ENCODE data around the gene DTYMK.
A peak's percentile ranks its signal among the peaks of the same experiment; 100 is the strongest.

DTYMK gene

DNA sequence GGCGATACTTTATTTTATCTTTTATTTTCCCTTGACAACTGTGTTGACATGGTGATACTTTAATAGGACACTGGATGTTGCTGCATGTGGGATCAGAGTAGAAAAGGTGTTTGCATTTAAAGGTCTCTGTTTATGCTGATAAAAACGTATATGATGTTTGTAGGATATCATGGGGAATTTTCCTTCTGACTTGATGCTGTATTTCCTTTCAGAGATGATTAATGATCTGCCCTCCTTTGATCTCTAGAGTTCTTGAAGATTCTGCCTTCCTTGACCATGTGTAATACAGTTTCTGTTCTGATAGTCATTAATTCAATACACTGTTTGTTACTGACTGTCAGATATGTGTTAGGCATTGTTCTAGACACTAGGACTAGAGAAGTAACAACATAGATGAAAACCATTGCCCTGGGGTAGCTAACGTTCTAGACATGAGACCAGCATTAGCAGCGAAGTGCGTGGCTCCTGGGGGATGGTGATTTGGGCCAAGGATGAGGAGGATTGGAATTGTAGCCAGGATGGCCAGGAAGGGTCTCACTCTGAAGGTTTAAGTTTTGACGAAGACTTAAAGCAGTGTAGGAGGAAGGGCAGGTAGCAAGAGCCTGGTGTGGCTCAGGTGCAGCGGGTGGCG lies 46.3 kb downstream of the DTYMK start:
- no peak overlapping the region for H3K4me3 ChIP-seq
- no peak overlapping the region for H3K9ac ChIP-seq
- TF ChIP-seq Cebpa-rat (IDR thresholded peaks at IDR 0.05): no peak

DNA sequence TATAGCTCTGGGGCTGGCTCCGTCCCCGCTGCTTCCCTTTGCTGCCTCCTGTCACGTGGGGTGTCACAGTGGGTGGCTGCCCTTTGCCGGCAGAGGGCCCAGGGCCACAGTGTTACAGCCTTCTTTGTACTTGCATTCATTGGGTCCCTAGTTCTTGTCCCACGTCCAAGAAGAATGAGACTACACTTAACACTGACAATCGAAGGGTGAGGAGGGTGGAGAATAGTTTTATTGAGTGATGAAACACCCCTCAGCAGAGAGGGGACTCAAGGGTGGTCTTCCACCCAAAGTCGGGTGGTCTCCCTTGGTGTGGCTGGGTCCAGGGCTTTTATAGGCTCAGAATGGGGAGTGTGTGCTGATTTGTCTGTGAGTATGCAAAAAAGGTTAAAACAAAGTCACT lies 47.2 kb downstream of the DTYMK start:
- peaks cover 15% of the 10 kb centered on the region for H3K9me3 ChIP-seq
- peaks cover 44% of the 10 kb centered on the region for H3K36me3 ChIP-seq
- H3K4me1 ChIP-seq: peaks cover 44% of the 10 kb centered on the region
- TF ChIP-seq Cebpa-rat (IDR thresholded peaks at IDR 0.05): no peak
- H3K27me3 ChIP-seq: no peaks in the 10 kb centered on the region
- H3K4me2 ChIP-seq: peak overlapping the region; percentile 78
- no peak overlapping the region for H3K27ac ChIP-seq
- H3K4me3 ChIP-seq: peak overlapping the region; percentile 87
- H4K20me1 ChIP-seq: peaks cover 86% of the 10 kb centered on the region
- H3K9ac ChIP-seq: no peak overlapping the region

More for the DNA sequence above, 46.3 kb downstream of the DTYMK start:
- Histone ChIP-seq H4K20me1 (peaks cover 86% of the 10 kb centered on the region), H3K4me1 (peaks cover 35% of the 10 kb centered on the region), H3K36me3 (peaks cover 49% of the 10 kb centered on the region), H3K4me2 (no peak overlapping the region), H3K27ac (no peak overlapping the region), H3K27me3 (no peaks in the 10 kb centered on the region), H3K9me3 (peaks cover 15% of the 10 kb centered on the region)

DNA sequence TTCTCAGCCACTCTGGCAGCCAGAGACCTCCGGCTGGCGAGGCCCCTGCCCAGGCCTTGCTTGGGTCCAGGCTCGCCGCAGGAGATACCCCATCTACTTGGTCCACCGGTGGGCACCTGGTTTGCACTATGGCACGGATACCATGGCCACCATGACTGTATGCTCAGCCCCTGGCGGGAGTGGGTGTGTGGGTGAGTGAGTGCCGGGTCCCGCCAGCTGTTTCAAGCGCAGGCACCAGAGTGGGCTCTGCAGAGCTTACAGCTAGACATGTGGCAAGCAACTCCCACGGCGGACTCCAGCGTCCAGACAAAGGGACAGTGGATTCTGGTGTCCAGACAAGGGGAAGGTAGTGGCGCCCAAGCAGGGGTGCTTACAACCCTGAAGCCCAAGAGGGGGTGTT lies 47.7 kb downstream of the DTYMK start:
- Histone ChIP-seq H3K9ac (peak overlapping the region; percentile 98), H3K27ac (no peak overlapping the region; the same call in 1 of the 2 replicates)
- TF ChIP-seq Cebpa-rat (IDR thresholded peaks at IDR 0.05): no peak

DNA sequence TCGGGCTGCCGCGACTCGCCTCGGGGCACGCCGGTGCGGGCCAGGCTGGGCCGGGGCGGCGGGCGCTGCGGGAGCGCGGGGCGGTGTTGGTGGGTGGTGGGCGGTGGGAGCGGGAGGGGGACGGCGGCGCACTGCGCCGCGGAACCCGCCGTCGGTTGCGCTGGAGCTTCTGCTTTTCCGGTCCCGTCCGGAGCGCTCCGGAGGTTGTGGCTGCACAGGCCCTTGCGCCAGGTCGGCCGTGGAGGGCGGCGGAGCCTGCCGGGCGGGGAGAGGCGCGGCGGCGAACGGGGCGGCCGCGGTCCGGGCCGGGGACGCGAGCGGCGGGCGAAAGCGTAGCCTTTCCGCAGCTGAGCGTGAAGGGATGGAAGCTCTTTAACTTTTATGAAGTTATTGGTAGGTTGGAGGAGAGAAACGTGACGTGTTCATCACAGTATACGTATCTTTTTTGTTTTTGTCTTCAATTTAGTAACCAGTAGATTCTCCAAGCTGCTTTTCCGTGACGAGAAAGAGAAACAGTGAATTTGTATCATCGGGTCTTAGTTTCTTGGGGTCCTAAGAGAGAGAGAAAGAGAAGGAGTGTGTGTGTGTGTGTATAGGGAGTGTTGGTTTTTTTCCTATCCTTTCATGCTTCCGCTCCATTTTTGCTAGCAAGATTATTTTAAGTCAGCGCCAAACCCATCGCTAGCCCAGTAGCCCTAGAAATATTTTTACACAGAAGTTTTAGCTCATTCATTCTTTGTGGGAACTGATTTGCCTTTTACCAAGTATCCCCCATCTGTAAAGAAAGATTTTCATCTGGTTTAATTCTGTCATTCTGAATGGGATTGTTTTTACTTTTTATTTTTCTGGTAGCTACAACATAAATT lies 48.6 kb downstream of the DTYMK start:
- Histone ChIP-seq H3K27me3 (no peaks in the 10 kb centered on the region), H3K27ac (peak overlapping the region; percentile 99), H3K9ac (peak overlapping the region; percentile 98), H4K20me1 (peaks cover 85% of the 10 kb centered on the region), H3K4me1 (peaks cover 46% of the 10 kb centered on the region), H3K4me2 (peak overlapping the region; percentile 78), H3K4me3 (peak overlapping the region; percentile 87), H3K9me3 (peaks cover 15% of the 10 kb centered on the region), H3K36me3 (peaks cover 46% of the 10 kb centered on the region)
- TF ChIP-seq Cebpa-rat (IDR thresholded peaks at IDR 0.05): no peak

More for the DNA sequence above, 47.7 kb downstream of the DTYMK start:
- Histone ChIP-seq H4K20me1 (peaks cover 86% of the 10 kb centered on the region), H3K4me3 (peak overlapping the region; percentile 87), H3K27me3 (no peaks in the 10 kb centered on the region), H3K9me3 (peaks cover 15% of the 10 kb centered on the region), H3K4me2 (peak overlapping the region; percentile 78), H3K36me3 (peaks cover 44% of the 10 kb centered on the region), H3K4me1 (peaks cover 46% of the 10 kb centered on the region)

DNA sequence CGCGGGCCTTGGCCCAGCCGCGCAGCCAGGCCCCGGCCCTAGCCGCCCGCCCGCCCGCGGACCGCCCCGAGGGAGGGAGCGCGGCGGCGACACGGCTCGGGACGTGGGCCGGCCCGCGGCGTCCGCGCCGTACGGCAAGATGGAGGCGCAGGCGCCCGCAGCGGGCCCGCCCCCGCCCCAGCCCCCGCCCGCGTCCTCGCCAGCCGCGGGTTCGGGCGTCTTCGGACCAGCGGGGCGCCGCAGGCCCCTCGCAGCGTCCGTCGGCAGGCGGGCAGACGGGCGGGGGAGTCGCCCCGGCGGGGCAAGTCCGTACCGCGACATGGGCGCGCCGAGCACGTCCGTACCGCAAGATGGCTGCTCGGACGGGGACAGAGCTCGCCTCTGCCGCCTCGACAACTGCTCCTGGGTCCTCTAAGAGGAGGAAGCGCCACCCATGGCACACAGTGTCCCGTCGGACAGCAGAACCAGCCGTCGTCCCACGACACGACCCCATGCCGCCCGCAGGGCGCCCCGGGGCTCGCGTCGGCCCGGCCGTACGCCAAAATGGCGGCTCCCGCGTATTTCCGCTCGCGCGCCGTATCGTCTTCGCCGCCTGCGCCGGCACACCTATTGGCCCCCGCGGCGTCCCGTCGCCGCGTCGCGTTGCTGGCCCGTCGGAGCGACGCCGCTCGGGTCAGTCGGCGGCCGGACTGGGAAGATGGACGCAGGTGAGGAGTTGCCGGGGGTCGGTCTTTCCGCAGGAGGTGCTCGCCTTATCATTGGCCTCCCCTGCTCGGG lies 49.4 kb downstream of the DTYMK start, which contains the start of the genes ATG4B and THAP4:
TSS of gene ATG4B (plus strand) at position 676 of the 777 bp plus-strand sequence. CDS start at position 698, 22 bp downstream.
TSS of gene THAP4 (minus strand) at position 141 of the 777 bp plus-strand sequence. CDS start 141 bp downstream, outside the sequence.
- H3K9ac ChIP-seq: peak within 1 kb of the TSS; percentile 98
- H3K4me3 ChIP-seq: peak within 1 kb of the TSS; percentile 87
- peaks cover 46% of the 10 kb centered on the region for H3K4me1 ChIP-seq
- peaks cover 84% of the 10 kb centered on the region for H4K20me1 ChIP-seq
- TF ChIP-seq Cebpa-rat (IDR thresholded peaks at IDR 0.05): no peak
- peaks cover 15% of the 10 kb centered on the region for H3K9me3 ChIP-seq
- H3K27ac ChIP-seq: peak within 1 kb of the TSS; percentile 99
- H3K4me2 ChIP-seq: peak within 1 kb of the TSS; percentile 93
- H3K27me3 ChIP-seq: no peaks in the 10 kb centered on the region
- H3K36me3 ChIP-seq: peaks cover 49% of the 10 kb centered on the region

DNA sequence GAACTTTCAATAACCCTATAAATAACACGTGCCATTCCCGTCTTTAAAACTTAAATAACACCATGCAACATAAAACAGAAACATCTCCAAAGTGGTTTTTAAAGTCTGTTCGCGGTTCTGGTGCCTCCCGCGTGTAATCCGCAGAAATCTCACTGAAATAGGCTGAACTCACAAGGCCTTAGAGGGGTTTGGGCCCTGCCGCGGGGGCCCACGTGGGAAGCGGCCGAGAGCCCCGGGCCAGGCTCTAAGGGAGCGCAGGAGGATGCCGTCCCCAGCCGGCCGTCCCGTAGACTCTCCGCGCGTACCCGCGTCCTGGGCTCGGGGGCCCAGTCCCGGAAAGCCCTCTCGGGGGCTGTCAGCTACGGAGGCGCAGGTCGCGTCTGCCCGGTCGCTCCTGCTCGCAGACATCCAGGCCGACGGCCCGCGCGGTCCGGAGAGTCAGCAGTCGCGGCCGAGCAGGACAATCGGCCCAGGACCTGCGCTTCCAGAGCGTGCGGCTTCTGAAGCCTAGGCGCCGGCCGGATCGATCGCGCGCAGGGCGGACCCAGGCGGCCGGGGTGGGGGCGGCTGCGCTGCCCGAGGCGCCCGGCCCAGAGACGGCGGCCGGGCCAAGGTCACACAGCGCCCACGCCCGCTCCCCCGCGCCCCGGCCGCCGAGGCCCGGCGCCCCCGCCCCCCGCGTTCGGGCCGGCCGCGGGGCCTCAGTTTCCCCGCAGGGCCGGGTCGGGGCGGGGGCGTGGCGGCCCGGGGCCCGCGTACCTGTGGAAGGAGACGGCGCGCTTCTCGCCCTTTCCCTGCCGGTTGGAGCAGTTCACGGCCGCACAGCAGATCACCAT lies 50.2 kb downstream of the DTYMK start:
- peak overlapping the region; percentile 87 for H3K4me3 ChIP-seq
- peaks cover 57% of the 10 kb centered on the region for H3K36me3 ChIP-seq
- peak overlapping the region; percentile 99 for H3K27ac ChIP-seq
- H3K4me2 ChIP-seq: peak overlapping the region; percentile 93
- peaks cover 15% of the 10 kb centered on the region for H3K9me3 ChIP-seq
- peaks cover 40% of the 10 kb centered on the region for H3K4me1 ChIP-seq
- H3K27me3 ChIP-seq: no peaks in the 10 kb centered on the region
- no peak for TF ChIP-seq Cebpa-rat (IDR thresholded peaks at IDR 0.05)
- peak overlapping the region; percentile 98 for H3K9ac ChIP-seq
- H4K20me1 ChIP-seq: peaks cover 77% of the 10 kb centered on the region

DNA sequence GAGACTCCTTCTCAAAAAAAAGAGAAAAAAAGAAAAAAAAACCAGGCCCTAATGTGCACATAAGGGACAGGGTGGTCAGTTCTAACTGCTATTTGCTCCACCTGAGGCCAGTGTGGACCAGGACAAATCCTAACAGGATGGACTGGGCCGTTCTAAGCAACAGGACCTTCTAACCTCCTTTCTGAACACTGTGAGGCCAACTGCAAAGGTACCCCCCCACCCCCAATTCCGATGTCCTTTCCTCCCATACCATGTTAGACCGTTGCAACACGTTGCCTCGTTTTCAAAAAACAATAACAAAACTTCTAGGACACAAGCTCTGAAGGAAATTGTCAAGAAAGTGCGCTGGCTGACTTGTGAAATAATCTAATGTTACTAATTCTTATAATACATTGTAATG lies 50.9 kb downstream of the DTYMK start:
- H3K27me3 ChIP-seq: no peaks in the 10 kb centered on the region
- H3K9me3 ChIP-seq: peaks cover 15% of the 10 kb centered on the region
- H3K4me3 ChIP-seq: peak overlapping the region; percentile 87
- peak overlapping the region; percentile 93 for H3K4me2 ChIP-seq
- peak overlapping the region; percentile 98 for H3K9ac ChIP-seq
- H3K36me3 ChIP-seq: peaks cover 60% of the 10 kb centered on the region
- no peak for TF ChIP-seq Cebpa-rat (IDR thresholded peaks at IDR 0.05)
- H3K4me1 ChIP-seq: peaks cover 39% of the 10 kb centered on the region
- peak overlapping the region; percentile 99 for H3K27ac ChIP-seq
- H4K20me1 ChIP-seq: peaks cover 77% of the 10 kb centered on the region

DNA sequence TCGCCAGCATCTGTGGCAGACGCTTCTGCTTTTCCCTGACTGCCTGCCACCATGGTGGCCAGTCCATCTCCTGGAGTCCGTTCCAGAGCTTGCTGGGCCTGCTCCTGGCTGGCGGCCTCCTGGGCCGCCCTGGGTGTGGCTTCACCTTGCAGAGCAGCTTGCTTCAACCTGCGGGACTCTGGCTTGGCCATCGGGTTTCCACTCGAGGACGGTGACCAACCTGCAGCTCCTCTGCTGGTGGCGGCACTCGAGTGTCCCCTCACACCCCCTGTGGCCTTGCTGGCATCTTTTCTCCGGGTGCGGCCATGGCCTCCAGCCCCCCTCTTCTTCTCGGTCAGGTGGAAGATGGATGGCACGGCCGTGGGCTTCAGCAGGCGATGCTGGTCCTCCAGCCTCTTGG lies 53.1 kb downstream of the DTYMK start:
- Histone ChIP-seq H3K9ac (no peak overlapping the region), H4K20me1 (peaks cover 68% of the 10 kb centered on the region), H3K4me2 (no peak overlapping the region), H3K4me3 (no peak overlapping the region), H3K9me3 (no peaks in the 10 kb centered on the region), H3K27me3 (no peaks in the 10 kb centered on the region), H3K36me3 (peaks cover 49% of the 10 kb centered on the region), H3K27ac (no peak overlapping the region), H3K4me1 (peaks cover 46% of the 10 kb centered on the region)
- TF ChIP-seq Cebpa-rat (IDR thresholded peaks at IDR 0.05): no peak

Data from BLaER1 (cell line).